A673 (cell line): ENCODE results near the gene BLACAT1. TPM values are rescaled to one million over a fixed set of nuclear protein-coding genes. Genes with fewer than 3 reads are reported as not detected.

Experiments used
- Bru-seq: library from RNA; stranded (reverse); fragments of 400-500 nt; gene quantifications from one replicate; lab custom pipeline; 2021; lab: Mats Ljungman, UMichigan
- BruChase-seq, 2 experiments: library from RNA; stranded (reverse); fragments of 400-500 nt; gene quantifications; one replicate each; lab custom pipeline; 2021; lab: Mats Ljungman, UMichigan
- BruUV-seq: library from RNA; stranded (reverse); fragments of 400-500 nt; replicated peaks from 2 replicates; lab custom pipeline; 2021; lab: Mats Ljungman, UMichigan
- CTCF ChIA-PET: fragments of 300-600 bp; sonication (Branson Sonifier 250); formaldehyde crosslinking; loops from one replicate; lab custom pipeline; 2022; ENCODE audit warnings: antibody characterized with exemption; lab: Charles Lee
- POLR2A ChIA-PET: fragments of 300-600 bp; sonication (Branson Sonifier 250); formaldehyde crosslinking; loops from one replicate; lab custom pipeline; 2022; ENCODE audit warnings: antibody characterized with exemption; ENCODE audit not compliant: low non-redundant PET; lab: Charles Lee
- DNase-seq: peaks from one replicate; pipeline ENCODE4 v3.0.0-alpha.2; 2015; ENCODE audit warnings: low spot score
- H3K27ac ChIP-seq: fragments of 200-600 bp; sonication (generic); 2 replicates; pipeline ENCODE4 v1.5.1; 2016; ENCODE audit warnings: mixed run types, low read depth, mild to moderate bottlenecking, mixed read lengths, antibody characterized with exemption, low read length; ENCODE audit not compliant: poor library complexity, severe bottlenecking
- H3K27me3 ChIP-seq: fragments of 200-600 bp; sonication (generic); replicated peaks from 2 replicates; pipeline ENCODE4 v1.6.1; 2017; ENCODE audit warnings: mixed run types, low read depth, mild to moderate bottlenecking, mixed read lengths, antibody characterized with exemption, low read length; ENCODE audit not compliant: insufficient read depth, poor library complexity
- H3K36me3 ChIP-seq: fragments of 200-600 bp; sonication (generic); 2 replicates; pipeline ENCODE4 v1.6.1; 2016; ENCODE audit warnings: mixed run types, mild to moderate bottlenecking, mixed read lengths, antibody characterized with exemption, low read length; ENCODE audit not compliant: insufficient read depth, poor library complexity, severe bottlenecking
- H3K4me1 ChIP-seq: fragments of 200-600 bp; sonication (generic); 2 replicates; pipeline ENCODE4 v1.6.1; 2017; ENCODE audit warnings: mixed run types, mild to moderate bottlenecking, mixed read lengths, antibody characterized with exemption, low read length; ENCODE audit not compliant: insufficient read depth, poor library complexity, severe bottlenecking
- H3K4me3 ChIP-seq: fragments of 200-600 bp; sonication (generic); 2 replicates; pipeline ENCODE4 v1.5.1; 2016; ENCODE audit warnings: low read depth, mixed run types, mild to moderate bottlenecking, mixed read lengths, low read length; ENCODE audit not compliant: poor library complexity, severe bottlenecking
- H3K9me3 ChIP-seq: fragments of 200-600 bp; sonication (generic); 2 replicates; pipeline ENCODE4 v1.6.1; 2016; ENCODE audit warnings: mixed run types, low read depth, mild to moderate bottlenecking, mixed read lengths, antibody characterized with exemption, low read length; ENCODE audit not compliant: poor library complexity, severe bottlenecking
- EZH2 ChIP-seq: fragments of 200-600 bp; sonication (generic); IDR thresholded peaks from 2 replicates; pipeline ENCODE4 v1.6.1; 2017; ENCODE audit warnings: borderline replicate concordance, low read depth, mild to moderate bottlenecking, mixed read lengths, antibody characterized with exemption, low read length; ENCODE audit not compliant: poor library complexity, severe bottlenecking
- intact Hi-C: fragments of 100-400 bp; cut with micrococcal nuclease; formaldehyde crosslinking; loops from one replicate; pipeline ENCODE4 v1.10.0; 2022; ENCODE audit not compliant: unreplicated experiment
- long read RNA-seq: library from polyadenylated mRNA; stranded (forward); transcript quantifications from one replicate; pipeline ENCODE4 v2.0.0, GENCODE V29; 2022
- total RNA-seq: library from RNA; stranded (reverse); gene quantifications from 2 replicates; pipeline ENCODE4 v1.2.3, GENCODE V29; 2021
- TF ChIP-seq, protein P1 (sequence below): fragments of 300-800, 200-600 bp; sonication (generic); conservative IDR thresholded peaks from 2 replicates; pipeline ENCODE4 v1.5.1; 2017; ENCODE audit warnings: low read depth, mild to moderate bottlenecking, antibody characterized with exemption, low read length, moderate library complexity, mixed read lengths

The BLACAT1 gene
- total RNA-seq: 0.45 and 2.0 TPM in 2 replicates
- Bru-seq, nascent RNA: percentile 47 among the genes with signal in this experiment
- percentile 61 among the genes with signal in this experiment for BruChase-seq, experiment 1, labeled RNA remaining after a 2-hour chase
- percentile 33 among the genes with signal in this experiment for BruChase-seq, experiment 2, labeled RNA remaining after a 6-hour chase
- long read RNA-seq, partial matches to known transcripts: 0 of 3 reads
- long read RNA-seq, other reads (novel, unspliced or antisense): 0 of 3 reads

DNA sequence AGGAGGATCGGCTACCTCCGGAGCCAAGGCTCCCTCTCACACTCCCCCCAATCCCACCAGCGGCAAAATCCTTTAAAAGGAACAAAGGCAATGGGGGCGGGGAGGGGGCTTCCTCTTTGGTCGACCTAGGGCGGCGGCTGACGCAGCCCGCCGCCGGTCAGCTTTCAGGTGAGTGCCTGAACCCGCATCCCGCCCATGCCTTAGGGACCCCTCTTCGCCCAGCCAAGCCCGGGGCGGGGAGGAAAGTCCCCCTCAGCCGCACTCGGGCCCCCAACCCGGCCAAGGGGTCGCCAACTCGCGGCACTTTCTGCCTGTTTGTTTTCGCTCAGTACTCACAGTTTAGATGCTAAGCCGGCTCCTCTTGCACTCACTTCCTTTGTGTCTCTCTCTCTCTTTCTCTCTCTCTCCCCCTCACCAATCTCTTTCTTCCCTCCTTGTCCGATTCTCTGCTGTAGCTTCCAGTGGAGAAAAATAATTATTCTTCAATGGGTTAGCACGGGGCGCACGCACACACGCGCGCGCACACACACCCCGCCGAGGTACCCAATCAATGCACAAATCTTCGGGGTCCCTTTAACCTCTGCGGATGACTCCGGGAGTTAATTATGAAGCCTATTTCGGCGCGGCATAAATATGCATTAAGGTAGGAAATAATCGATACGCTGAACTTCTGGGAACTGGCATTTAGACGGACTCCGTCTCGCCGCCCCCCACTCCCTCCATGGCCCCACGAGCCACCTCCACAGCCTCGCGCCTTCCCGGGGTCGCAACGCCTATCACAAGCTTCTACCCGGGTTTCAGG is at the start of gene BLACAT1:
BLACAT1 (minus strand) TSS at position 465 of the 802 bp plus-strand sequence.
- ChIA-PET POLR2A (interaction anchor here (0.7 kb wide), 1 partner anchor 1320 kb away, joined by 3 read pairs; no protein-coding TSS in a partner anchor), CTCF (interaction anchor here (1.4 kb wide), 1 partner anchor 17 kb away, joined by 4 read pairs; no protein-coding TSS in a partner anchor)
- DNase-seq: no peak
- intact Hi-C loops: no loop called here
- peaks cover 43% of the 10 kb centered on the region for H3K27me3 ChIP-seq
- H3K27ac ChIP-seq: no peak within 1 kb of the TSS
- BruUV-seq: no TSS peak
- H3K9me3 ChIP-seq: no peaks in the 10 kb centered on the region
- H3K4me1 ChIP-seq: peaks cover 21% of the 10 kb centered on the region
- TF ChIP-seq, protein P1, sequence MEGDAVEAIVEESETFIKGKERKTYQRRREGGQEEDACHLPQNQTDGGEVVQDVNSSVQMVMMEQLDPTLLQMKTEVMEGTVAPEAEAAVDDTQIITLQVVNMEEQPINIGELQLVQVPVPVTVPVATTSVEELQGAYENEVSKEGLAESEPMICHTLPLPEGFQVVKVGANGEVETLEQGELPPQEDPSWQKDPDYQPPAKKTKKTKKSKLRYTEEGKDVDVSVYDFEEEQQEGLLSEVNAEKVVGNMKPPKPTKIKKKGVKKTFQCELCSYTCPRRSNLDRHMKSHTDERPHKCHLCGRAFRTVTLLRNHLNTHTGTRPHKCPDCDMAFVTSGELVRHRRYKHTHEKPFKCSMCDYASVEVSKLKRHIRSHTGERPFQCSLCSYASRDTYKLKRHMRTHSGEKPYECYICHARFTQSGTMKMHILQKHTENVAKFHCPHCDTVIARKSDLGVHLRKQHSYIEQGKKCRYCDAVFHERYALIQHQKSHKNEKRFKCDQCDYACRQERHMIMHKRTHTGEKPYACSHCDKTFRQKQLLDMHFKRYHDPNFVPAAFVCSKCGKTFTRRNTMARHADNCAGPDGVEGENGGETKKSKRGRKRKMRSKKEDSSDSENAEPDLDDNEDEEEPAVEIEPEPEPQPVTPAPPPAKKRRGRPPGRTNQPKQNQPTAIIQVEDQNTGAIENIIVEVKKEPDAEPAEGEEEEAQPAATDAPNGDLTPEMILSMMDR: no peak
- TF ChIP-seq EZH2: peak; percentile 72
- no peaks in the 10 kb centered on the region for H3K36me3 ChIP-seq
- peak within 1 kb of the TSS; percentile 48 for H3K4me3 ChIP-seq

DNA sequence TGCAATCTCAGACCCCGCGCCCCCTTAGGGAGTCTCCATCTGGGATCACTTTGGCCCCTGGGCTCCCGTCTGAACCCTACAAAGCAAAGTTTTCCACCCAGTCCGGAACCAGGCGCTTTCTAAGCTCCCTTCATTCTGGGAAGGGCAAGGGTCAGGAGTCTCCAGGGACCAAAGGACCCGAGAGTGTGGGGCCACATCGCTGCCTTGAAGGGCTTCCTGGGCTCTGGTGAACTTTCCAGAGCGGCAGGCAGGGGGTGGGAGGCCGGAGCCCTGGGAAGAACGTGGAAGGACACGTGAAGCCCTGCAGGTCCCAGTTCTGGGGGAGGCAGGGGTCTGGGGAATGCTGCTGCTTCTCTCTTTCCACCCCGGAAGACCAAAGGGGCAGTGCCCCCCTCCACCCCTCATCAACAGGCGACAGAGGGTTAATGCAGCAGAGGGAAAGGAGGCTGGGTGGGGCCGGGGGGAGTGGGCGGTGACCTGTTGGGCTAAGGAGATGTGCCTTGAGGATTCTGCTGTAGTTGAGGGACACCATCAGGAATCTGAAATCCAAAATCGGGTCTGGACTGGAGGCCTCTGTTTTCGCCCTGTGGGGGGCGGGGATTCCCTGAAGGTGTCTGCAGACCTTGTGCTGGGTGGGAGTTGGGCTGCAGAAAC is 49.4 kb upstream of the BLACAT1 start:
- no TSS peak for BruUV-seq
- Histone ChIP-seq H3K27me3 (no peaks in the 10 kb centered on the region), H3K36me3 (no peaks in the 10 kb centered on the region), H3K9me3 (no peaks in the 10 kb centered on the region), H3K4me3 (peak overlapping the region; percentile 61), H3K4me1 (peaks cover 20% of the 10 kb centered on the region), H3K27ac (peak overlapping the region; percentile 55)
- intact Hi-C loops: no loop called here
- ChIA-PET CTCF (no interaction called here), POLR2A (no interaction called here)
- no peak for TF ChIP-seq EZH2
- TF ChIP-seq, protein P1: no peak
- DNase-seq: no peak

DNA sequence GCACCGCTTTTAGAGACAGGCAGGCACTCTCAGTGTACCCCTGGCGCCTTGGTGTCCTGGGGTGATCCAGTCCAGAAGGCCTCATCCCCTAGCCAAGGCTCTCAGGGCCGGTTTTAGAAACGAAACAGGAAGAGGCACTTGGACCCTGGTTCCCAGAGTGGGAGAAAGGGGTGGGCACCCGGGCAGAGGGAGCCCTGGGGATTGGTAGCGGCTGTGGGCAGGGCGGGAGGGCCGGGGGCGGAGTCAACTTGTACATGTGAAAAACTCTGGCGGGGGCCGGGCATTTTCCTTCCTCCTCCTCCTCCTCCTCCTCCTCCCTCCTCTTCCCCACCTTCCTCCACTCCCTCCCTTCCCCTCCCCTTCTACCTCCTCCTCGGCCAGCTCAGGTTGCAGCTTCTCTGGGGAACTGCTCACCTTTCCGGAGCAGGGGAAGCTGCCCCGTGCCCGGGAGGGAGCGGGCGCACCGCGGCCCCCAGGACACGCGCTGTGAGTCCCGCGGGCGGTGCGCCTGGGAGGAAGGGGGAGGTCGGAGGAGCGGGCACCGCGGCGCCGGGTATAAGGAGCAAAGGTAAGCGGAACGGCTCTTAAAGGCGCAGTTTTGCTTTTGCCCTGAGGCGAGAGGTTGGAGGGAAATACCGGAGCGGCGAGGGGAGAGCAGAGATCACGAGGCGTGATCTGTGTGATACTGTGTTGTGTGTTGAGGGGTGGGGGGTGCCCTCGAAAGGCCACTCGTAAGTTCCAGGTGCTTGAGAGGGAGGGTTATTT is 48.6 kb upstream of the BLACAT1 start, which contains the start of gene CDK18:
CDK18 (plus strand) TSS at position 359 of the 765 bp plus-strand sequence. CDS start 18,499 bp downstream, outside the sequence.
- no TSS peak for BruUV-seq
- Histone ChIP-seq H3K9me3 (no peaks in the 10 kb centered on the region), H3K4me1 (peaks cover 20% of the 10 kb centered on the region), H3K36me3 (no peaks in the 10 kb centered on the region), H3K4me3 (peak within 1 kb of the TSS; percentile 61), H3K27me3 (no peaks in the 10 kb centered on the region), H3K27ac (peak within 1 kb of the TSS; percentile 55)
- TF ChIP-seq, protein P1: no peak
- TF ChIP-seq EZH2: no peak
- ChIA-PET CTCF (no interaction called here), POLR2A (no interaction called here)
- intact Hi-C loops: no loop called here
- DNase-seq: peak; percentile 85
